ENCODE measurements around the gene CFHR5.

CFHR5 gene

GRCh38 chr1:197013234-197013633 is 35.9 kb downstream of the CFHR5 start:
- DNase-seq: no peak
- Histone ChIP-seq H3K4me3 (ENCODE audit: low read depth, low read length) (no peak overlapping the region), H3K27ac (no peak overlapping the region), H3K36me3 (replicated peaks) (no peaks in the 10 kb centered on the region), H3K27me3 (replicated peaks) (no peaks in the 10 kb centered on the region)
- no peak for TF ChIP-seq CTCF (IDR thresholded peaks at IDR 0.05; ENCODE audit: low read depth, low read length, missing control alignments)
- in situ Hi-C loops (cut with HindIII; ENCODE audit: low pct_ligation_motif_present, low sequenced_read_pairs): no loop called here

DNA sequence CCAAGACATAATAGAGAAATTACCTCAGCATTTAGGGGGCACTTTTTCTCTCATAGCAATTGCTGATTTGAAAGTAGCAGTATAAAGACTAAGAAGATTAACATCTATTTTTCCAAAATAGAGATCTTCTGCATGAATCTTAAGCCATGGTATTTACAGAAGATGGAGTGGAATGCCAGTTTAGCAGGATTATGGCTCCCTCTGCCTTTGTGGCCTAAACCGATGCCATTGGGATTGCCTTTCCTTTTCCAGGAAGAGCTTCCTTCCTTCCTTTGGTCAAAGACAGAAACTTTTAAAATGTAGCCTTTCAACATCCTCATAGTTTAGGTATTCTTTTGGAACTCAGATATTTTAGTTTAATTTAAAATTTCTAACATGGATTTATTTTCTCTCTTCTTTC is 39.4 kb downstream of the CFHR5 start:
- no peak overlapping the region for H3K27ac ChIP-seq
- no peak for TF ChIP-seq CTCF (IDR thresholded peaks at IDR 0.05; ENCODE audit: low read depth, low read length, missing control alignments)
- no peaks in the 10 kb centered on the region for H3K36me3 ChIP-seq (replicated peaks)
- in situ Hi-C loops (cut with HindIII; ENCODE audit: low pct_ligation_motif_present, low sequenced_read_pairs): no loop called here
- no peaks in the 10 kb centered on the region for H3K27me3 ChIP-seq (replicated peaks)
- H3K4me3 ChIP-seq (ENCODE audit: low read depth, low read length): no peak overlapping the region
- DNase-seq: no peak

- DNase-seq: no peak
- in situ Hi-C loops (cut with HindIII; ENCODE audit: low pct_ligation_motif_present, low sequenced_read_pairs): no loop called here
These were observed 40.3 kb downstream of the CFHR5 start for GRCh38 chr1:197017558-197018146.

DNA sequence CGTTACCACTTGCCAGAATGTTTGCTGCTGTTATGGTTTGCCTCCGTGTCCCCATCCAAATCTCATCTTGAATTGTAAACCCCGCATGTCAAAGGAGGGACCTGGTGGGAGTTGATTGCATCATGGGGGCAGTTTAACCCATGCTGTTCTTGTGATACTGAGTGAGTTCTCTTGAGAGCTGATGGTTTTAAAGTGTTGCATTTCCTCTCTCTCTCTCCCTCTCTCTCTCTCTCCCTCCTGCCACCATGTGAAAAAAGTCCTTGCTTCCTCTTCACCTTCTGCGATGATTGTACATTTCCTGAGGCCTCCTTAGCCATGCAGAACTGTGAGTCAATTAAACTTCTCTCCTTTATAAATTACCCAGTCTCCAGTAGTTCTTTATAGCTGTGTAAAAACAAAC is 44.4 kb downstream of the CFHR5 start:
- in situ Hi-C loops (cut with HindIII; ENCODE audit: low pct_ligation_motif_present, low sequenced_read_pairs): no loop called here
- DNase-seq: no peak
- no peak for TF ChIP-seq CTCF (IDR thresholded peaks at IDR 0.05; ENCODE audit: low read depth, low read length, missing control alignments)
- Histone ChIP-seq H3K36me3 (replicated peaks) (no peaks in the 10 kb centered on the region), H3K27me3 (replicated peaks) (no peaks in the 10 kb centered on the region), H3K4me3 (ENCODE audit: low read depth, low read length) (no peak overlapping the region), H3K27ac (no peak overlapping the region)

More at GRCh38 chr1:197017558-197018146, 40.3 kb downstream of the CFHR5 start:
- no peaks in the 10 kb centered on the region for H3K36me3 ChIP-seq (replicated peaks)
- no peak overlapping the region for H3K27ac ChIP-seq
- no peaks in the 10 kb centered on the region for H3K27me3 ChIP-seq (replicated peaks)
- TF ChIP-seq CTCF (IDR thresholded peaks at IDR 0.05; ENCODE audit: low read depth, low read length, missing control alignments): no peak
- H3K4me3 ChIP-seq (ENCODE audit: low read depth, low read length): no peak overlapping the region

DNA sequence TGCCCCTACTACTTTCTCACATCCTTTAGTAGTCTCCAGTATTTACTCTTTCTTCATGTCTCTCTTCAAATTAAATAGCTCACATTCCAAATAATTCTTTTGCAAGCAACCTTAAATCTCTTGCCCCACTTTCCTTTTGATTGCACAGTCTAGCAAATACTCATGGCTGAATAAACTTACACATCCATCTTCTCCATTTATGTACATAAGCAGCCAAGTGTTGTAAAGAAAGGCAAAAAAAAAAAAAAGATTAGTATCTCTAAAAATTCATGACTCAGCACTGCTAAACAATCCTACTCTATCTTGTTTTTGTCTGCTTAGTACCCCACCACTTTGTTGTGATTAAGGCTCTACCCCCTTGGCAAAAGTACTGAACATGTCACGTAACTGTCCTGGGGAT is 47.1 kb downstream of the CFHR5 start:
- TF ChIP-seq CTCF (IDR thresholded peaks at IDR 0.05; ENCODE audit: low read depth, low read length, missing control alignments): no peak
- H3K4me3 ChIP-seq (ENCODE audit: low read depth, low read length): no peak overlapping the region
- in situ Hi-C loops (cut with HindIII; ENCODE audit: low pct_ligation_motif_present, low sequenced_read_pairs): no loop called here
- H3K36me3 ChIP-seq (replicated peaks): no peaks in the 10 kb centered on the region
- no peak for DNase-seq
- no peak overlapping the region for H3K27ac ChIP-seq
- H3K27me3 ChIP-seq (replicated peaks): no peaks in the 10 kb centered on the region

- no peak overlapping the region for H3K27ac ChIP-seq
- TF ChIP-seq CTCF (IDR thresholded peaks at IDR 0.05; ENCODE audit: low read depth, low read length, missing control alignments): no peak
- H3K36me3 ChIP-seq (replicated peaks): no peaks in the 10 kb centered on the region
- in situ Hi-C loops (cut with HindIII; ENCODE audit: low pct_ligation_motif_present, low sequenced_read_pairs): no loop called here
- no peaks in the 10 kb centered on the region for H3K27me3 ChIP-seq (replicated peaks)
- DNase-seq: peak; percentile 19
- no peak overlapping the region for H3K4me3 ChIP-seq (ENCODE audit: low read depth, low read length)
These were observed 50.0 kb downstream of the CFHR5 start for GRCh38 chr1:197027359-197027758.

Measured in brain microvascular endothelial cell (primary cell).